Kidney (tissue), 14 donors: ENCODE results near the gene TMEM91. TPM values are rescaled to one million over a fixed set of nuclear protein-coding genes. Genes with fewer than 3 reads are reported as not detected.

ENCODE experiments used
- DNase-seq, 5 donors: peaks; one replicate each; pipeline ENCODE4 v3.0.0-alpha.2; 2013 to 2020
- FAIRE-seq: peaks from 2 replicates; lab custom pipeline; 2012; peaks lifted over from hg19 to GRCh38; lab: Jason Lieb, UNC
- H3K27ac ChIP-seq, 2 donors: one replicate each; pipeline ENCODE4 v1.7.0; 2013; ENCODE audit warnings: low read depth in 2 of 2, low read length in 2 of 2, inconsistent platforms in 1 of 2
- H3K27me3 ChIP-seq: one replicate; pipeline ENCODE4 v1.7.1; 2013; ENCODE audit warnings: low read length, inconsistent platforms; ENCODE audit not compliant: control insufficient read depth, insufficient read depth
- H3K36me3 ChIP-seq, 3 donors: one replicate each; pipeline versions ENCODE4 v1.7.0 to v1.7.1; 2013; ENCODE audit warnings: low read length in 3 of 3, control low read depth in 1 of 3, inconsistent platforms in 1 of 3; ENCODE audit not compliant: insufficient read depth in 3 of 3, control insufficient read depth in 2 of 3
- H3K4me1 ChIP-seq, 3 donors: one replicate each; pipeline versions ENCODE4 v1.7.0 to v1.7.1; 2013; ENCODE audit warnings: low read length in 3 of 3, inconsistent platforms in 1 of 3, low read depth in 1 of 3; ENCODE audit not compliant: control insufficient read depth in 2 of 3, insufficient read depth in 2 of 3
- H3K4me3 ChIP-seq, 3 donors: one replicate each; pipeline versions ENCODE4 v1.7.0 to v1.8.1; 2013; ENCODE audit warnings: low read length in 3 of 3, control low read depth in 1 of 3, inconsistent platforms in 1 of 3
- H3K9ac ChIP-seq, 3 donors: one replicate each; pipeline versions ENCODE4 v1.7.0 to v1.7.1; 2013; ENCODE audit warnings: low read length in 3 of 3, control low read depth in 1 of 3, inconsistent platforms in 1 of 3
- H3K9me3 ChIP-seq, 3 donors: one replicate each; pipeline versions ENCODE4 v1.7.0 to v1.7.1; 2013; ENCODE audit warnings: low read length in 3 of 3, control low read depth in 1 of 3, inconsistent platforms in 1 of 3; ENCODE audit not compliant: control insufficient read depth in 2 of 3, insufficient read depth in 1 of 3
- CTCF ChIP-seq: IDR thresholded peaks from 3 replicates; pipeline ENCODE4 v1.5.1; 2012; ENCODE audit warnings: mild to moderate bottlenecking, moderate library complexity, borderline replicate concordance; ENCODE audit not compliant: insufficient read depth; ENCODE audit errors: extremely low read depth
- intact Hi-C: fragments of 100-400 bp; cut with DNase I; formaldehyde crosslinking; loops from one replicate; pipeline ENCODE4 v1.11.1; 2022
- polyA plus RNA-seq: library from polyadenylated mRNA; stranded (reverse); fragments of 350-450 nt; fragmentation: Illumina TruSeq; extraction: RNeasy Lipid Tissue Mini Kit (QIAGEN cat#74804); gene quantifications from one replicate; pipeline ENCODE4 v1.2.3, GENCODE V29; 2014; ENCODE audit warnings: low read depth, low replicate concordance; ENCODE audit not compliant: insufficient read depth
- total RNA-seq: library from RNA; stranded (reverse); fragmentation: NEBNext Ultra II Directional; extraction: Animal tissue kit (Norgen Biotek cat#: 25700); gene quantifications from one replicate; pipeline ENCODE4 v1.2.1, GENCODE V29; 2021
- donor health status: control.
- donor health status: control.
- donor health status: control.
- donor health status: control.
- donor health status: control.
- donor health status: DM: yes; HTN: yes; CAD: no.
- donor health status: Normal renal cell carcinoma (clear cell type).

TMEM91 gene
- total and polyA plus RNA-seq, 2 donors from 2014 or later = 9.5 to 24.3 TPM

GRCh38 chr19:41352279-41352608 lies 24.1 kb upstream of the TMEM91 start:
- peak overlapping the region in 1 of 3 donors; percentile 41 for H3K9ac ChIP-seq
- H3K4me1 ChIP-seq = peaks cover 0 to 21% (median 3%) of the 10 kb centered on the region in 3 donors
- TF ChIP-seq CTCF = no peak
- intact Hi-C loops = no loop called here
- H3K9me3 ChIP-seq = no peaks in the 10 kb centered on the region
- H3K4me3 ChIP-seq = peak overlapping the region; percentile 41 to 71 (median 56)
- DNase-seq = no peak
- no peaks in the 10 kb centered on the region for H3K27me3 ChIP-seq
- FAIRE-seq = no peak
- no peak overlapping the region for H3K27ac ChIP-seq
- no peaks in the 10 kb centered on the region for H3K36me3 ChIP-seq

GRCh38 chr19:41352609-41353465 lies 23.5 kb upstream of the TMEM91 start:
- H3K27ac ChIP-seq = peak overlapping the region; percentile 43 to 60

GRCh38 chr19:41353466-41354342 lies 22.6 kb upstream of the TMEM91 start, which contains the start of gene TGFB1:
Gene TGFB1 (minus strand): TSS chr19:41353922. CDS start chr19:41353044, 878 bp downstream.
- FAIRE-seq = no peak
- Histone ChIP-seq H3K27me3 (no peaks in the 10 kb centered on the region), H3K9me3 (no peaks in the 10 kb centered on the region), H3K36me3 (no peaks in the 10 kb centered on the region), H3K9ac (peak within 1 kb of the TSS; percentile 36 to 69 (median 60)), H3K27ac (peak within 1 kb of the TSS; percentile 43 to 80), H3K4me1 (peaks cover 0 to 21% (median 3%) of the 10 kb centered on the region in 3 donors), H3K4me3 (peak within 1 kb of the TSS; percentile 56 to 74 (median 71))
- peak; percentile 73 for TF ChIP-seq CTCF
- DNase-seq = peak; percentile 74 to 96 (median 87)
- intact Hi-C loops = no loop called here

More at GRCh38 chr19:41352609-41353465, 23.5 kb upstream of the TMEM91 start:
- Histone ChIP-seq H3K9me3 (no peaks in the 10 kb centered on the region), H3K9ac (peak overlapping the region in 2 of 3 donors; percentile 51 to 55), H3K27me3 (no peaks in the 10 kb centered on the region), H3K4me3 (peak overlapping the region; percentile 56 to 74 (median 71)), H3K36me3 (no peaks in the 10 kb centered on the region), H3K4me1 (peaks cover 0 to 21% (median 3%) of the 10 kb centered on the region in 3 donors)
- intact Hi-C loops = no loop called here
- no peak for TF ChIP-seq CTCF
- DNase-seq (peak; percentile 39 to 89 (median 58)), FAIRE-seq (no peak)
